Lung microvascular endothelial cell (primary cell): ENCODE measurements around the gene PPP6R1. TPM values are rescaled to one million over a fixed set of nuclear protein-coding genes. Genes with fewer than 3 reads are reported as not detected.

ENCODE experiments used
- DNase-seq, 2 donors: peaks; one replicate each; pipeline versions ENCODE4 v3.0.0 to v3.0.0-alpha.2; 2010; ENCODE audit warnings: low read depth in 2 of 2
- total RNA-seq: library from RNA; depleted of rRNA; stranded (reverse); fragments of >200 nt; gene quantifications from 2 replicates; pipeline ENCODE4 v1.2.1, GENCODE V29; 2014

Gene PPP6R1
- total RNA-seq, 1 donor from 2014 or later = 24.8 TPM

- no peak for DNase-seq
Measured at GRCh38 chr19:55224038-55224665, 34.7 kb downstream of the PPP6R1 start.

GRCh38 chr19:55223291-55224037 lies 35.4 kb downstream of the PPP6R1 start:
- DNase-seq = no peak

GRCh38 chr19:55220525-55220924 lies 38.3 kb downstream of the PPP6R1 start:
- no peak for DNase-seq

- DNase-seq = peak; percentile 96 to 99
Measured at GRCh38 chr19:55216461-55217198, 42.2 kb downstream of the PPP6R1 start.

- no peak for DNase-seq
Measured at GRCh38 chr19:55213547-55213946, 45.3 kb downstream of the PPP6R1 start.

- DNase-seq = peak; percentile 23 to 30
Measured at GRCh38 chr19:55212447-55212846, 46.4 kb downstream of the PPP6R1 start.

- DNase-seq = peak; percentile 28 to 88
Measured at GRCh38 chr19:55209693-55210472, 48.9 kb downstream of the PPP6R1 start.

- no peak for DNase-seq
Measured at GRCh38 chr19:55208880-55209692, 49.7 kb downstream of the PPP6R1 start, which contains the start of gene PTPRH. TSS of gene PTPRH (minus strand) at chr19:55209501. CDS start at chr19:55209433, 68 bp downstream.

GRCh38 chr19:55206664-55207500 lies 51.9 kb downstream of the PPP6R1 start:
- peak; percentile 49 to 83 for DNase-seq

GRCh38 chr19:55202199-55202598 lies 56.6 kb downstream of the PPP6R1 start:
- DNase-seq = peak; percentile 21 to 53

- DNase-seq = no peak
Measured at GRCh38 chr19:55199620-55200204, 59.1 kb downstream of the PPP6R1 start.

- DNase-seq = no peak
Measured at GRCh38 chr19:55198651-55199050, 60.2 kb downstream of the PPP6R1 start.

GRCh38 chr19:55197528-55197927 lies 61.3 kb downstream of the PPP6R1 start:
- peak; percentile 26 to 45 for DNase-seq

GRCh38 chr19:55196803-55197202 lies 62.0 kb downstream of the PPP6R1 start:
- DNase-seq = no peak

- no peak for DNase-seq
Measured at GRCh38 chr19:55193481-55193880, 65.3 kb downstream of the PPP6R1 start.

GRCh38 chr19:55189403-55189835 lies 69.4 kb downstream of the PPP6R1 start:
- peak; percentile 67 to 98 for DNase-seq

GRCh38 chr19:55188625-55189024 lies 70.2 kb downstream of the PPP6R1 start:
- DNase-seq = peak in 1 of 2 donors; percentile 73

GRCh38 chr19:55186080-55186479 lies 72.7 kb downstream of the PPP6R1 start:
- no peak for DNase-seq

- no peak for DNase-seq
Measured at GRCh38 chr19:55181740-55182139, 77.1 kb downstream of the PPP6R1 start.
